Adrenal gland (tissue), 5 donors: ENCODE results near the gene FHOD3.

Experiments
- CTCF ChIP-seq, 6 experiments: fragments of 450-650 bp in 4 of 6; fragments of 200-600 bp in 2 of 6; sonication (generic) in 1 of 6; IDR thresholded peaks; 1 replicate in 5 of 6; 2 replicates in 1 of 6; pipeline versions ENCODE4 v1.5.1 to v1.8.0; 2016 to 2021; ENCODE audit warnings: antibody characterized with exemption in 6 of 6, mild to moderate bottlenecking in 2 of 6, moderate library complexity in 1 of 6
- POLR2A ChIP-seq, 2 donors: fragments of 450-650 bp; IDR thresholded peaks; one replicate each; pipeline ENCODE4 v1.6.1; 2017; ENCODE audit warnings: antibody characterized with exemption in 2 of 2, mild to moderate bottlenecking in 2 of 2, moderate library complexity in 1 of 2
- donor health status: DM: no; HTN: no; CAD: no.

- TF ChIP-seq CTCF (IDR thresholded peaks at IDR 0.05) = no peak
- TF ChIP-seq POLR2A (IDR thresholded peaks at IDR 0.05) = no peak
These were observed 75.4 kb downstream of the FHOD3 start for GRCh38 chr18:36372903-36373311.
